HEK293T (cell line): Measurements from ENCODE around the gene MPZL3.

Source experiments
- CTCF ChIA-PET: fragments of 350-600 bp; formaldehyde crosslinking; extraction: SDS; loops from one replicate; lab custom pipeline; 2021; ENCODE audit warnings: antibody characterized with exemption, inconsistent platforms; lab: Yijun Ruan, JAX
- POLR2A ChIA-PET: fragments of 350-600 bp; formaldehyde crosslinking; extraction: SDS; loops from one replicate; lab custom pipeline; 2020; ENCODE audit warnings: antibody characterized with exemption, inconsistent platforms; lab: Yijun Ruan, JAX
- DNase-seq: peaks from one replicate; pipeline ENCODE4 v3.0.0; 2012; ENCODE audit warnings: mixed read lengths; ENCODE audit errors: extremely low spot score
- ARNT ChIP-seq: fragments of 450-650 bp; IDR thresholded peaks from 2 replicates; pipeline ENCODE4 v1.6.1; 2017; ENCODE audit warnings: mild to moderate bottlenecking
- BHLHE40 ChIP-seq: fragments of 450-650 bp; IDR thresholded peaks from 2 replicates; pipeline ENCODE4 v1.6.1; 2016; ENCODE audit warnings: mild to moderate bottlenecking, moderate library complexity, borderline replicate concordance
- CTBP1 ChIP-seq: fragments of 450-650 bp; IDR thresholded peaks from 2 replicates; pipeline ENCODE4 v1.6.1; 2016; ENCODE audit warnings: borderline replicate concordance
- ELF4 ChIP-seq: fragments of 450-650 bp; IDR thresholded peaks from 2 replicates; pipeline ENCODE4 v1.6.1; 2017; ENCODE audit warnings: antibody characterized with exemption
- FOXA1 ChIP-seq: fragments of 450-650 bp; IDR thresholded peaks from 2 replicates; pipeline ENCODE4 v1.6.1; 2016; ENCODE audit warnings: mild to moderate bottlenecking
- FOXK2 ChIP-seq: fragments of 450-650 bp; IDR thresholded peaks from 2 replicates; pipeline ENCODE4 v1.6.1; 2016; ENCODE audit warnings: mild to moderate bottlenecking
- FOXM1 ChIP-seq: fragments of 450-650 bp; IDR thresholded peaks from 2 replicates; pipeline ENCODE4 v1.6.1; 2017; ENCODE audit warnings: mild to moderate bottlenecking, borderline replicate concordance
- HDGF ChIP-seq: fragments of 450-650 bp; IDR thresholded peaks from 2 replicates; pipeline ENCODE4 v1.6.1; 2017; ENCODE audit warnings: antibody characterized with exemption, borderline replicate concordance
- L3MBTL2 ChIP-seq: fragments of 450-650 bp; conservative IDR thresholded peaks from 2 replicates; pipeline ENCODE4 v1.6.1; 2016; ENCODE audit warnings: mild to moderate bottlenecking
- LEF1 ChIP-seq: fragments of 450-650 bp; IDR thresholded peaks from 2 replicates; pipeline ENCODE4 v1.6.1; 2017; ENCODE audit warnings: mild to moderate bottlenecking, borderline replicate concordance
- NFRKB ChIP-seq: fragments of 450-650 bp; IDR thresholded peaks from 2 replicates; pipeline ENCODE4 v1.6.1; 2016; ENCODE audit warnings: mild to moderate bottlenecking, moderate library complexity
- SP1 ChIP-seq: fragments of 450-650 bp; IDR thresholded peaks from 2 replicates; pipeline ENCODE4 v1.6.1; 2017
- SUZ12 ChIP-seq: fragments of 450-650 bp; IDR thresholded peaks from 2 replicates; pipeline ENCODE4 v1.6.1; 2016; ENCODE audit warnings: mild to moderate bottlenecking
- TARDBP ChIP-seq: fragments of 450-650 bp; IDR thresholded peaks from 2 replicates; pipeline ENCODE4 v1.6.1; 2016
- ZNF384 ChIP-seq: fragments of 450-650 bp; IDR thresholded peaks from 2 replicates; pipeline ENCODE4 v1.6.1; 2016
- TF ChIP-seq, protein P1 (sequence below): fragments of 450-650 bp; IDR thresholded peaks from 2 replicates; pipeline ENCODE4 v1.6.1; 2016

Gene MPZL3

GRCh38 chr11:118210323-118210722, 41.8 kb downstream of the MPZL3 start:
- CTCF ChIA-PET = no interaction called here
- TF ChIP-seq BHLHE40 (no peak), FOXM1 (no peak), FOXA1 (no peak), L3MBTL2 (no peak), ZNF384 (no peak), CTBP1 (no peak), LEF1 (no peak), ARNT (no peak), SP1 (no peak), NFRKB (no peak), FOXK2 (no peak), TARDBP (no peak), HDGF (no peak)
- TF ChIP-seq, protein P1, sequence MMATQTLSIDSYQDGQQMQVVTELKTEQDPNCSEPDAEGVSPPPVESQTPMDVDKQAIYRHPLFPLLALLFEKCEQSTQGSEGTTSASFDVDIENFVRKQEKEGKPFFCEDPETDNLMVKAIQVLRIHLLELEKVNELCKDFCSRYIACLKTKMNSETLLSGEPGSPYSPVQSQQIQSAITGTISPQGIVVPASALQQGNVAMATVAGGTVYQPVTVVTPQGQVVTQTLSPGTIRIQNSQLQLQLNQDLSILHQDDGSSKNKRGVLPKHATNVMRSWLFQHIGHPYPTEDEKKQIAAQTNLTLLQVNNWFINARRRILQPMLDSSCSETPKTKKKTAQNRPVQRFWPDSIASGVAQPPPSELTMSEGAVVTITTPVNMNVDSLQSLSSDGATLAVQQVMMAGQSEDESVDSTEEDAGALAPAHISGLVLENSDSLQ = no peak
- DNase-seq = no peak
- POLR2A ChIA-PET = no interaction called here

GRCh38 chr11:118209033-118209432, 43.1 kb downstream of the MPZL3 start:
- POLR2A ChIA-PET = no interaction called here
- CTCF ChIA-PET = no interaction called here
- TF ChIP-seq LEF1 = no peak
- no peak for TF ChIP-seq TARDBP
- no peak for TF ChIP-seq FOXK2
- no peak for TF ChIP-seq SUZ12
- TF ChIP-seq ARNT = no peak
- no peak for TF ChIP-seq L3MBTL2
- no peak for TF ChIP-seq FOXM1
- no peak for TF ChIP-seq SP1
- TF ChIP-seq ELF4 = no peak
- TF ChIP-seq HDGF = no peak
- TF ChIP-seq, protein P1 = no peak
- TF ChIP-seq BHLHE40 = no peak
- DNase-seq = no peak

DNA sequence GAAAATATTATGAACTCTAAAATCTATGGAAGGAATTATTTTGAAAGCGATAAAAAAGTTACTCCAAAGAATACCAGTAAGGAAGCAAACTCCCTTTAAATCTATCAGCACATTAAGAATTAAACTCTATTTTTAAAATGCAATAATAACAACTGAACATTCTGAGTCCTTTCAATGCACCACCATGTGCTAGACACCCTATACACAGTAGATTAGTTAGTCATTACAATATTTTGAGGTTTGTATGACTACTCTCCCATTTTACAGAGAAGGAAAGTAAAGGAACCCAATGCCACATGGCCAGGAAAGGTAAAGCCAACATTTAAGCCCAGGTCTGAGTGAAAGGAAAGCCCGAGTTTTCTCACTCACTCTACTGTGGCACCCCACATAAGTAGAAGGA, 45.1 kb downstream of the MPZL3 start:
- ChIA-PET POLR2A (no interaction called here), CTCF (interaction anchor here (0.6 kb wide), 1 partner anchor 1863 kb away, joined by 3 read pairs; no protein-coding TSS in a partner anchor)

GRCh38 chr11:118206391-118207031, 45.7 kb downstream of the MPZL3 start:
- ChIA-PET CTCF (no interaction called here), POLR2A (no interaction called here)
- DNase-seq = no peak
- no peak for TF ChIP-seq FOXA1
- no peak for TF ChIP-seq NFRKB
- no peak for TF ChIP-seq FOXM1
- TF ChIP-seq ARNT = no peak
- no peak for TF ChIP-seq LEF1
- no peak for TF ChIP-seq ELF4
- TF ChIP-seq SP1 = no peak
- no peak for TF ChIP-seq HDGF
- TF ChIP-seq FOXK2 = no peak
- no peak for TF ChIP-seq L3MBTL2
- TF ChIP-seq, protein P1 = no peak
- no peak for TF ChIP-seq ZNF384
- TF ChIP-seq CTBP1 = no peak
- TF ChIP-seq TARDBP = no peak
- no peak for TF ChIP-seq SUZ12
- no peak for TF ChIP-seq BHLHE40

More for the DNA sequence above, 45.1 kb downstream of the MPZL3 start:
- DNase-seq = no peak
- TF ChIP-seq ZNF384 (no peak), CTBP1 (no peak), NFRKB (no peak), FOXK2 (no peak), SUZ12 (no peak), ELF4 (no peak), LEF1 (no peak), FOXM1 (no peak), FOXA1 (no peak), L3MBTL2 (no peak), SP1 (no peak), ARNT (no peak)

- no peak for TF ChIP-seq NFRKB
- no peak for TF ChIP-seq BHLHE40
- no peak for TF ChIP-seq HDGF
- TF ChIP-seq FOXM1 = no peak
- no peak for TF ChIP-seq SUZ12
- no peak for TF ChIP-seq ARNT
- no peak for TF ChIP-seq TARDBP
- TF ChIP-seq, protein P1 = no peak
- TF ChIP-seq LEF1 = no peak
- TF ChIP-seq CTBP1 = no peak
- no peak for TF ChIP-seq L3MBTL2
- TF ChIP-seq ZNF384 = no peak
- TF ChIP-seq FOXA1 = no peak
- TF ChIP-seq ELF4 = no peak
- TF ChIP-seq FOXK2 = no peak
- no peak for TF ChIP-seq SP1
- ChIA-PET POLR2A (no interaction called here), CTCF (no interaction called here)
- no peak for DNase-seq
Measured at GRCh38 chr11:118205606-118206378, 46.4 kb downstream of the MPZL3 start.
